ENCODE measurements around the gene DNAJA1.
"Not testable (repeated sequence)": the region's sequence is repeated elsewhere in the genome, so short reads cannot be mapped to it uniquely, and the experiment has no call there.

- not testable (repeated sequence) for TF ChIP-seq CTCF (IDR thresholded peaks at IDR 0.05); MAX (CRISPR knock-in tag; IDR thresholded peaks at IDR 0.05); KAT7 (CRISPR knock-in tag; IDR thresholded peaks at IDR 0.05; ENCODE audit: borderline replicate concordance); ATF3 (CRISPR knock-in tag; conservative IDR thresholded peaks at IDR 0.05); PRDM15 (CRISPR knock-in tag; IDR thresholded peaks at IDR 0.05); CREB1 (CRISPR knock-in tag; IDR thresholded peaks at IDR 0.05); E2F5 (CRISPR knock-in tag; IDR thresholded peaks at IDR 0.05); HMGXB4 (CRISPR knock-in tag; IDR thresholded peaks at IDR 0.05); MYBL2 (CRISPR knock-in tag; IDR thresholded peaks at IDR 0.05); SMAD3 (CRISPR knock-in tag; IDR thresholded peaks at IDR 0.05; ENCODE audit: borderline replicate concordance); ELF4 (CRISPR knock-in tag; IDR thresholded peaks at IDR 0.05; ENCODE audit: low read depth); ZNF423 (CRISPR knock-in tag; IDR thresholded peaks at IDR 0.05)
Measured at GRCh38 chr9:33005335-33005734, 19.7 kb upstream of the DNAJA1 start.

All from WTC11 (cell line).